ENCODE data around the gene RAPGEF4. TPM values are rescaled to one million over a fixed set of nuclear protein-coding genes. Genes with fewer than 3 reads are reported as not detected.

RAPGEF4 gene
- 10.4 and 15.0 TPM in 2 replicates for total RNA-seq

DNA sequence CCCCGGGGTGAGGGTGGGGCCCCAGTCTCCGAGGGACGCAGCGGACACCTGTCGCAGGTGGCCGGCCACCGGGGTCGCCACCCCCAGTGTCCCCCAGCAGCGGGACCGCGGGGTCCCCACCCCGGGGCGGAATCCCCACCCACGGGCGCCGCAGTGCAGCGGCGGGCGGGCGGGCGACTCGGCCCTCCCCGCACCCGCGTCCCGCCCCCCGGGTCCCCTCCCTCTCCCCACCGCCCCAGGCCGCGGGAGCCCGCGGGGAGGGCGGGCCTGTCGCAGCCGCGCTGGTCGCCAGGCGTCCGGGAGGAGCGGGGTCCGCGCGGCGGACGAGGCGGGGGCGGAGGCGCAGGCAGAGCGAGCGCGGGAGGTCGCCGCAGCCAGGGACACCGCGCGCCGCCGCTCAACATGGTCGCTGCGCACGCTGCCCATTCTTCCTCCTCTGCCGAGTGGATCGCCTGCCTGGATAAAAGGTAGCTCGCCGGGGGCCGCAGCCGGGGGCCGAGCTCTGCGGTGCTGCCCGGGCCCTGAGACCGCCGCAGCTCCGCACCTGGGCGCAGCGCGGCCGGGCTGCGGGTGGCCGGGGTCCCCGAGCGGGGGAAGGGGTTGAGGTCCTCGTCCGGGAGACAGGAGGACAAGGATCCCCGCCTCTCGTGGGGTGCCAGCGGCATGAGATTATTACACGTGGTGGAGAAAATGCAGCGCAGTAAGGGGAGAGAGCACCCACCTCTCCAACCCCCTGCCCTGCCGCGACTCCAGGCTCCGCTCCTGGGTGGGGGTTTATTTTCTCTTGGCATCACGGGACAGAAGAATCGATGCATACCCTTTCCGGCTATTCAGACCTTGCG, at the start of gene RAPGEF4:
TSS of gene RAPGEF4 (plus strand) at position 264 of the 842 bp plus-strand sequence. CDS start at position 403, 139 bp downstream.

GRCh38 chr2:173075781-173076580, 340.3 kb downstream of the RAPGEF4 start, which contains the start of gene MAP3K20:
Gene MAP3K20, plus strand, starts transcription at chr2:173075846. Its CDS starts 15,186 bp downstream, at chr2:173091032.

Other genes starting within 250 kb of the RAPGEF4 start
- gene PDK1, start 179.8 kb upstream of the RAPGEF4 start, total RNA-seq, result 5.8 and 9.1 TPM in 2 replicates